ENCODE results near the gene RFX1.

RFX1 gene

DNA sequence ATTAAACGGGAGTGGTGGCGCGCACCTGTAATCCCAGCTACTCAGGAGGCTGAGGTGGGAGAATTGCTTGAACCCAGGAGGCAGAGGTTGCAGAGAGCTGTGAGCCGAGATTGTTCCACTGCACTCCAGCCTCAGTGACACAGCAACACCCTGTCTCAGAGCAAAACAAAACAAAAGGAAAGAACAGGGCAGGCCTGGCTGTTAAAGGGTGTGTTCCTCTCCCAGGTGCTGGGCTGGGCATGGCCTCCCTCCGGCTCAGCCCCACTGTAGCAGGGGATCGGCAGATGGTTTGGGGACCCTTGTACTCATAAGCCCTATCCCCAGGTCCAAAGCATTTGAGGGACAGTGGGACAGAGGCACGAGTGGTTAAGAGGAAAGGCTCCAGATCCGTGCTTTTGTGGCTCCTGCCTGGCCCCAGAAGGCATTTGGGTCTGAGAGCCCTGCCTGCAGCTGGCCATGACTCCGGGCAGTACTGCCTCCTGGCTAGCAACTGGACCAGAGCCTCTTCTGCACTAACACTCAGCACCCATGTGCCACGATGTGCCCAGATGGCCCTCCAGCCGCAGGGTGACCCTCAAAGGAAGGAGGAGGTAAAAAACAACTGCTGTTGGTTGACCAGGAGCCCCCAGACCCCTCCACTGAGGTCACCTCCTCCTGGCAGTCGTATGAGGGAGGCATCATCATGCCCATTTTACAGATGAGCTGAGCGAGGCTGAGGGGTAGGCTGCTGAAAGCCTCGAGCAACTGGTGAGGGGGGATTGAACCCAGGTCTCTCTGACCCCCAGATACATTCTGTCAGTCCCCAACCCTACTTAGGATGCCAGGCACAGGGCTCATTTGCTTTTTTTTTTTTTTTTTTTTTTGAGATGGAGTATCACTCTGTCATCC lies 10.0 kb downstream of the RFX1 start:
- TF ChIP-seq POLR2A (IDR thresholded peaks at IDR 0.05; ENCODE audit: low read length) (no peak), GATA1 (IDR thresholded peaks at IDR 0.05; ENCODE audit: low read depth, low read length) (no peak)
- no peak for DNase-seq

DNA sequence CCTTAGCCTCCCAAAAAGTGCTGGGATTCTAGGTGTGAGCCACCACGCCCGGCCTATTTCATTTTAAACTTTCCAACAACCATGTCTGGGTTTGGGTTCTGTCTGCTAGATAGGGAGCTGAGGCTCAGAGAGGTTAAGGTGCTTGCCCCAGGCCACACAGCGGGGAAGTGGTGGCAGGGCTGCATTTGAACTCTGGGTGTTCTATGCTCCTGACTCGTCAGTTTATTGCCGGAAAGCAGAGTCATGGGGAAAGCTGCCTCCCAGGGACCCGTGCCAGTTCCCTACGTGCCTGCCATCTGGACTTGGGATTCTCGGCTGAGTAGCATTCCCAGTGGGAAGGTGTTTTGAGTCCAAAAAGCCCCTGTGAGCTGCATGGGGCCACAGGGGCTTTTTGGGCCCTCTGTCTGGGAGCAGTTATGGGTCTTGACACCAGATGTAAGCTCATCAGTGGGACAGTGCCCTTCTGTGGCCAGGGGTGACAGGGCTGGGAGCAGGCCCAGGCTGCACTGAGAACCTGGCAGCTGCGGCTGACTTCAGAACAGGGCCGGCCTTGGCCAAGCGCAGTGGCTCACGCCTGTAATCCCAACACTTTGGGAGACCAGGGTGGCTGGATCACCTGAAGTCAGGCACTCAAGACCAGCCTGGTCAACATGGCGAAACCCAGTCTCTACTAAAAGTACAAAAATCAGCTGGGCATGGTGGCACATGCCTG lies 10.9 kb downstream of the RFX1 start:
- TF ChIP-seq POLR2A (IDR thresholded peaks at IDR 0.05; ENCODE audit: low read length) (no peak), GATA1 (IDR thresholded peaks at IDR 0.05; ENCODE audit: low read depth, low read length) (no peak)
- DNase-seq: no peak

- no peak for TF ChIP-seq POLR2A (IDR thresholded peaks at IDR 0.05; ENCODE audit: low read length)
- TF ChIP-seq GATA1 (IDR thresholded peaks at IDR 0.05; ENCODE audit: low read depth, low read length): no peak
- no peak for DNase-seq
Observed at GRCh38 chr19:13993590-13994300, 12.4 kb downstream of the RFX1 start.

DNA sequence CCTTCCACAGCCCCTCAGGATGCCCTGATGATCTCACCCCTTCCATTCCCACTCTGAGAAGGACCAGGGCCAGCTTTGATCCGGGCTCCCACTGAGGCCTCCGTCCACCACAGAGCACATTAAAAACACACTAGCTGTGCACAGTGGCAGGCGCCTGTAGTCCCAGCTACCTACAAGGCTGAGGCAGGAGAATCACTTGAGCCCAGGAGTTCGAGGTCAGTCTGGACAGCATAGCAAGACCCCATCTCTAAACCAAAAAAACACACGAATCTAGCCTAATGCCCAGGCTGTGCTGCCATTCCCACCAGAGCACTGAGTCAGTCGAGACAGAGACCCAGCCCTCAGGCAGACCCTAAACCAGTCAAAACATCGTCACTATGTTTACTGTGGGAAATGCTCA lies 14.1 kb downstream of the RFX1 start:
- TF ChIP-seq POLR2A (IDR thresholded peaks at IDR 0.05; ENCODE audit: low read length): no peak
- no peak for TF ChIP-seq GATA1 (IDR thresholded peaks at IDR 0.05; ENCODE audit: low read depth, low read length)
- DNase-seq: no peak

GRCh38 chr19:13990085-13990484 lies 16.0 kb downstream of the RFX1 start:
- DNase-seq: no peak

GRCh38 chr19:13989487-13989886 lies 16.6 kb downstream of the RFX1 start:
- no peak for DNase-seq
- no peak for TF ChIP-seq POLR2A (IDR thresholded peaks at IDR 0.05; ENCODE audit: low read length)
- no peak for TF ChIP-seq GATA1 (IDR thresholded peaks at IDR 0.05; ENCODE audit: low read depth, low read length)

More at GRCh38 chr19:13990085-13990484, 16.0 kb downstream of the RFX1 start:
- TF ChIP-seq GATA1 (IDR thresholded peaks at IDR 0.05; ENCODE audit: low read depth, low read length) (no peak), POLR2A (IDR thresholded peaks at IDR 0.05; ENCODE audit: low read length) (no peak)

GRCh38 chr19:13987101-13987890 lies 18.8 kb downstream of the RFX1 start:
- TF ChIP-seq POLR2A (IDR thresholded peaks at IDR 0.05; ENCODE audit: low read length) (no peak), GATA1 (IDR thresholded peaks at IDR 0.05; ENCODE audit: low read depth, low read length) (no peak)
- DNase-seq: no peak

GRCh38 chr19:13986348-13986904 lies 19.7 kb downstream of the RFX1 start:
- no peak for TF ChIP-seq GATA1 (IDR thresholded peaks at IDR 0.05; ENCODE audit: low read depth, low read length)
- no peak for TF ChIP-seq POLR2A (IDR thresholded peaks at IDR 0.05; ENCODE audit: low read length)
- DNase-seq: peak; percentile 61 to 67

GRCh38 chr19:13985771-13986347 lies 20.3 kb downstream of the RFX1 start:
- DNase-seq: no peak
- TF ChIP-seq POLR2A (IDR thresholded peaks at IDR 0.05; ENCODE audit: low read length) (no peak), GATA1 (IDR thresholded peaks at IDR 0.05; ENCODE audit: low read depth, low read length) (no peak)

GRCh38 chr19:13984875-13985741 lies 21.0 kb downstream of the RFX1 start:
- DNase-seq: no peak

DNA sequence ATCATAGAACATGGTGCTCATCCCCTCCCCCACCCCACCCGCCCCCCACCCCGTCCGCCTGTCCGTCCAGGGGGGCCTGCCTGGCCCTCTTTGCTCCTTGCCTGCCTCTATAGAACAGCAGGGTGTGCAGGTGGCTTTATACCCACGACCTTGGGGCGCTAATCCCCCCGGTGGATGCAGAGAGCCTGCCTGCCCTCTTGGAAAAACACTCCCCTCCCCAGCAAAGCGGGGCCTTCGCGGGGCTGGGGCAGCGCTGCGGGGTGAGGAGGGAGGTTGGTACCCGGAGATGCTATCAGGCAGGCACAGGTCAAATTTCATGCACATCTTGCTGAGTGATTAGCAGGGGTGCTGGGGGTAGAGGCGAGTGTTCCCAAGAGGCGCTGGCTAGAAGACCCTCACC lies 21.9 kb downstream of the RFX1 start:
- TF ChIP-seq GATA1 (IDR thresholded peaks at IDR 0.05; ENCODE audit: low read depth, low read length) (no peak), POLR2A (IDR thresholded peaks at IDR 0.05; ENCODE audit: low read length) (no peak)
- DNase-seq: no peak

More at GRCh38 chr19:13984875-13985741, 21.0 kb downstream of the RFX1 start:
- TF ChIP-seq GATA1 (IDR thresholded peaks at IDR 0.05; ENCODE audit: low read depth, low read length): no peak
- TF ChIP-seq POLR2A (IDR thresholded peaks at IDR 0.05; ENCODE audit: low read length): no peak

All from erythroblast (primary cell).